ENCODE data around the gene KCNB1. TPM values are rescaled to one million over a fixed set of nuclear protein-coding genes. Genes with fewer than 3 reads are reported as not detected.

Gene KCNB1
- total and polyA plus RNA-seq, 4 donors: under 0.01 to 3.4 (median 1.4) TPM

GRCh38 chr20:49496043-49496442 is 13.6 kb upstream of the KCNB1 start:
- no peaks in the 10 kb centered on the region for H3K27me3 ChIP-seq (ENCODE audit: control insufficient read depth in 4 of 4, insufficient read depth in 4 of 4, low read length in 3 of 4)
- no peak overlapping the region for H3K4me3 ChIP-seq (ENCODE audit: low read depth in 1 of 3, low read length in 3 of 3)
- DNase-seq (ENCODE audit: low spot score): no peak
- no peak overlapping the region for H3K27ac ChIP-seq (ENCODE audit: low read depth in 1 of 2, low read length in 2 of 2)
- no peak for TF ChIP-seq HNF4A (conservative IDR thresholded peaks at IDR 0.05)
- no peak for TF ChIP-seq RXRA (IDR thresholded peaks at IDR 0.05)
- TF ChIP-seq SP1 (IDR thresholded peaks at IDR 0.05): no peak
- no peak for TF ChIP-seq FOXA2 (IDR thresholded peaks at IDR 0.05)
- no peak for TF ChIP-seq CTCF (IDR thresholded peaks at IDR 0.05; ENCODE audit: low read depth, low read length, missing input control)
- no peak for TF ChIP-seq GABPA (IDR thresholded peaks at IDR 0.05 in 1 of 2, conservative IDR thresholded peaks at IDR 0.05 in 1 of 2)
- no peak for TF ChIP-seq JUND (IDR thresholded peaks at IDR 0.05)
- no peak for TF ChIP-seq EGR1 (IDR thresholded peaks at IDR 0.05; ENCODE audit: low read depth in 2 of 2)
- TF ChIP-seq ATF3 (IDR thresholded peaks at IDR 0.05): no peak
- TF ChIP-seq, protein P1, sequence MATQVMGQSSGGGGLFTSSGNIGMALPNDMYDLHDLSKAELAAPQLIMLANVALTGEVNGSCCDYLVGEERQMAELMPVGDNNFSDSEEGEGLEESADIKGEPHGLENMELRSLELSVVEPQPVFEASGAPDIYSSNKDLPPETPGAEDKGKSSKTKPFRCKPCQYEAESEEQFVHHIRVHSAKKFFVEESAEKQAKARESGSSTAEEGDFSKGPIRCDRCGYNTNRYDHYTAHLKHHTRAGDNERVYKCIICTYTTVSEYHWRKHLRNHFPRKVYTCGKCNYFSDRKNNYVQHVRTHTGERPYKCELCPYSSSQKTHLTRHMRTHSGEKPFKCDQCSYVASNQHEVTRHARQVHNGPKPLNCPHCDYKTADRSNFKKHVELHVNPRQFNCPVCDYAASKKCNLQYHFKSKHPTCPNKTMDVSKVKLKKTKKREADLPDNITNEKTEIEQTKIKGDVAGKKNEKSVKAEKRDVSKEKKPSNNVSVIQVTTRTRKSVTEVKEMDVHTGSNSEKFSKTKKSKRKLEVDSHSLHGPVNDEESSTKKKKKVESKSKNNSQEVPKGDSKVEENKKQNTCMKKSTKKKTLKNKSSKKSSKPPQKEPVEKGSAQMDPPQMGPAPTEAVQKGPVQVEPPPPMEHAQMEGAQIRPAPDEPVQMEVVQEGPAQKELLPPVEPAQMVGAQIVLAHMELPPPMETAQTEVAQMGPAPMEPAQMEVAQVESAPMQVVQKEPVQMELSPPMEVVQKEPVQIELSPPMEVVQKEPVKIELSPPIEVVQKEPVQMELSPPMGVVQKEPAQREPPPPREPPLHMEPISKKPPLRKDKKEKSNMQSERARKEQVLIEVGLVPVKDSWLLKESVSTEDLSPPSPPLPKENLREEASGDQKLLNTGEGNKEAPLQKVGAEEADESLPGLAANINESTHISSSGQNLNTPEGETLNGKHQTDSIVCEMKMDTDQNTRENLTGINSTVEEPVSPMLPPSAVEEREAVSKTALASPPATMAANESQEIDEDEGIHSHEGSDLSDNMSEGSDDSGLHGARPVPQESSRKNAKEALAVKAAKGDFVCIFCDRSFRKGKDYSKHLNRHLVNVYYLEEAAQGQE (IDR thresholded peaks at IDR 0.05): no peak
- no peak for TF ChIP-seq HNF4G (IDR thresholded peaks at IDR 0.05)
- TF ChIP-seq NR2F2 (IDR thresholded peaks at IDR 0.05): no peak
- TF ChIP-seq TAF1 (conservative IDR thresholded peaks at IDR 0.05): no peak
- no peak for TF ChIP-seq ZBTB33 (IDR thresholded peaks at IDR 0.05)
- TF ChIP-seq YY1 (IDR thresholded peaks at IDR 0.05): no peak
- 85% methylated on average over 4 of the region's 4 CpGs for WGBS
- H3K4me1 ChIP-seq (ENCODE audit: control insufficient read depth in 4 of 4, insufficient read depth in 4 of 4, low read length in 3 of 4): no peaks in the 10 kb centered on the region
- no peaks in the 10 kb centered on the region for H3K9me3 ChIP-seq (ENCODE audit: control insufficient read depth in 4 of 4, low read length in 3 of 4)
- no peak overlapping the region for H3K9ac ChIP-seq (ENCODE audit: low read depth in 1 of 2, low read length in 2 of 2)
- H3K36me3 ChIP-seq (ENCODE audit: control insufficient read depth in 4 of 4, insufficient read depth in 3 of 4, low read depth in 1 of 4, low read length in 3 of 4): no peaks in the 10 kb centered on the region

- H3K9ac ChIP-seq (ENCODE audit: low read depth in 1 of 2, low read length in 2 of 2): no peak overlapping the region
- H3K27ac ChIP-seq (ENCODE audit: low read depth in 1 of 2, low read length in 2 of 2): no peak overlapping the region
- H3K36me3 ChIP-seq (ENCODE audit: control insufficient read depth in 4 of 4, insufficient read depth in 3 of 4, low read depth in 1 of 4, low read length in 3 of 4): no peaks in the 10 kb centered on the region
- TF ChIP-seq SP1 (IDR thresholded peaks at IDR 0.05): peak; percentile 29
- TF ChIP-seq RXRA (IDR thresholded peaks at IDR 0.05): peak; percentile 33 to 53
- TF ChIP-seq CTCF (IDR thresholded peaks at IDR 0.05; ENCODE audit: low read depth, low read length, missing input control): no peak
- peak; percentile 30 to 49 for TF ChIP-seq HNF4A (conservative IDR thresholded peaks at IDR 0.05)
- no peaks in the 10 kb centered on the region for H3K27me3 ChIP-seq (ENCODE audit: control insufficient read depth in 4 of 4, insufficient read depth in 4 of 4, low read length in 3 of 4)
- 32% methylated on average over 1 of the region's 1 CpG for WGBS
- H3K4me3 ChIP-seq (ENCODE audit: low read depth in 1 of 3, low read length in 3 of 3): no peak overlapping the region
- H3K4me1 ChIP-seq (ENCODE audit: control insufficient read depth in 4 of 4, insufficient read depth in 4 of 4, low read length in 3 of 4): no peaks in the 10 kb centered on the region
- DNase-seq (ENCODE audit: low spot score): no peak
- H3K9me3 ChIP-seq (ENCODE audit: control insufficient read depth in 4 of 4, low read length in 3 of 4): no peaks in the 10 kb centered on the region
Observed at GRCh38 chr20:49490689-49491088, 8.2 kb upstream of the KCNB1 start.
